GM12878 (cell line): ENCODE data around the gene SEC24D. TPM values are rescaled to one million over a fixed set of nuclear protein-coding genes. Genes with fewer than 3 reads are reported as not detected.

Source experiments
- ATAC-seq: fragments of 200-7000 bp; cut with Tn5 transposase; 3 replicates; pipeline ENCODE4 v1.9.1; 2020; ENCODE audit warnings: mild to moderate bottlenecking, moderate library complexity
- BruUV-seq: library from RNA; stranded (reverse); fragments of 400-500 nt; replicated peaks from 2 replicates; lab custom pipeline; 2021; lab: Mats Ljungman, UMichigan
- CTCF ChIA-PET: fragments of 300-600 bp; sonication (Branson Sonifier 250); formaldehyde crosslinking; extraction: SDS; loops from one replicate; lab custom pipeline; 2021; ENCODE audit warnings: inconsistent platforms; lab: Yijun Ruan, JAX
- POLR2A ChIA-PET: fragments of 350-600 bp; formaldehyde crosslinking; extraction: SDS; loops from one replicate; lab custom pipeline; 2021; ENCODE audit warnings: inconsistent platforms; lab: Charles Lee
- RAD21 ChIA-PET: fragments of 300-600 bp; sonication (Branson Sonifier 250); formaldehyde crosslinking; loops from one replicate; lab custom pipeline; 2023; ENCODE audit warnings: antibody characterized with exemption; ENCODE audit not compliant: unreplicated experiment; lab: Charles Lee
- SMC1A ChIA-PET: fragments of 300-600 bp; sonication (Branson Sonifier 250); formaldehyde crosslinking; loops from one replicate; lab custom pipeline; 2023; ENCODE audit not compliant: unreplicated experiment, uncharacterized antibody; lab: Charles Lee
- DNase-seq: peaks from one replicate; pipeline ENCODE4 v3.0.0-alpha.2; 2011; ENCODE audit warnings: low read depth, low spot score
- FAIRE-seq: peaks from 3 replicates; lab custom pipeline; 2011; peaks lifted over from hg19 to GRCh38; lab: Jason Lieb, UNC
- H2AFZ ChIP-seq: 2 replicates; pipeline ENCODE4 v1.6.0; 2011; ENCODE audit warnings: low read depth, low read length, control low read depth; ENCODE audit not compliant: control insufficient read depth
- H3K27ac ChIP-seq: 2 replicates; pipeline ENCODE4 v1.5.1; 2011; ENCODE audit warnings: control low read depth; ENCODE audit not compliant: control insufficient read depth, insufficient read depth
- H3K27me3 ChIP-seq, 2 experiments: replicated peaks in 1 of 2; 2 replicates each; pipeline versions ENCODE4 v1.6.0 to v1.6.1; 2011; ENCODE audit warnings: low read length in 1 of 2; ENCODE audit not compliant: control insufficient read depth in 2 of 2, insufficient read depth in 2 of 2
- H3K36me3 ChIP-seq, 2 experiments: 2 replicates each; pipeline ENCODE4 v1.5.1; 2011; ENCODE audit warnings: low read length in 1 of 2; ENCODE audit not compliant: control insufficient read depth in 2 of 2, insufficient read depth in 2 of 2
- H3K4me1 ChIP-seq: 2 replicates; pipeline ENCODE4 v1.6.1; 2011; ENCODE audit warnings: mild to moderate bottlenecking, low read length, moderate library complexity, mixed read lengths; ENCODE audit not compliant: control insufficient read depth, insufficient read depth
- H3K4me2 ChIP-seq: 2 replicates; pipeline ENCODE4 v1.6.0; 2011; ENCODE audit warnings: control low read depth; ENCODE audit not compliant: control insufficient read depth, insufficient read depth
- H3K4me3 ChIP-seq: fragments of 200-600 bp; sonication (generic); 2 replicates; pipeline ENCODE4 v1.5.1; 2016
- H3K79me2 ChIP-seq: 2 replicates; pipeline ENCODE4 v1.6.0; 2011; ENCODE audit warnings: low read length; ENCODE audit not compliant: control insufficient read depth, insufficient read depth
- H3K9ac ChIP-seq: 2 replicates; pipeline ENCODE4 v1.8.0; 2011; ENCODE audit warnings: low read length, control low read depth, mixed read lengths; ENCODE audit not compliant: control insufficient read depth, insufficient read depth
- H3K9me3 ChIP-seq: replicated peaks from 3 replicates; pipeline ENCODE4 v1.5.1; 2011; ENCODE audit warnings: mild to moderate bottlenecking, low read length; ENCODE audit not compliant: control insufficient read depth, insufficient read depth
- H4K20me1 ChIP-seq: 2 replicates; pipeline ENCODE4 v1.6.0; 2011; ENCODE audit not compliant: control insufficient read depth, insufficient read depth
- EP300 ChIP-seq, 2 experiments: fragments of 150-350 bp in 1 of 2; IDR thresholded peaks; 2 replicates each; pipeline ENCODE4 v1.6.1; 2011 to 2012; ENCODE audit warnings: low read depth in 2 of 2, low read length in 2 of 2, borderline replicate concordance in 1 of 2, improper control_type of control experiment in 1 of 2, inconsistent platforms in 1 of 2; ENCODE audit not compliant: control insufficient read depth in 1 of 2
- IKZF2 ChIP-seq, 2 experiments: fragments of 450-650 bp; IDR thresholded peaks; 2 replicates each; pipeline ENCODE4 v1.6.1; 2017; ENCODE audit warnings: mild to moderate bottlenecking in 2 of 2, moderate library complexity in 2 of 2
- JUND ChIP-seq: IDR thresholded peaks from 2 replicates; pipeline ENCODE4 v1.6.1; 2012; ENCODE audit warnings: low read depth, mild to moderate bottlenecking, low read length, improper control_type of control experiment, moderate library complexity
- NFYA ChIP-seq: IDR thresholded peaks from 2 replicates; pipeline ENCODE4 v1.6.1; 2011; ENCODE audit warnings: low read depth, mild to moderate bottlenecking, low read length, improper control_type of control experiment, borderline replicate concordance
- NR2C2 ChIP-seq: IDR thresholded peaks from 2 replicates; pipeline ENCODE4 v1.6.1; 2011; ENCODE audit warnings: borderline replicate concordance, low read depth; ENCODE audit not compliant: control insufficient read depth, insufficient read length
- NRF1 ChIP-seq: conservative IDR thresholded peaks from 2 replicates; pipeline ENCODE4 v1.6.1; 2011; ENCODE audit warnings: mild to moderate bottlenecking, low read depth, low read length, improper control_type of control experiment
- RAD51 ChIP-seq: fragments of 450-650 bp; IDR thresholded peaks from 2 replicates; pipeline ENCODE4 v1.6.1; 2016; ENCODE audit warnings: moderate library complexity, mild to moderate bottlenecking, inconsistent platforms
- SIN3A ChIP-seq: IDR thresholded peaks from 2 replicates; pipeline ENCODE4 v1.6.1; 2012; ENCODE audit warnings: low read depth, low read length, improper control_type of control experiment
- SMARCA5 ChIP-seq: fragments of 450-650 bp; IDR thresholded peaks from 2 replicates; pipeline ENCODE4 v1.6.1; 2017; ENCODE audit warnings: mild to moderate bottlenecking
- SPI1 ChIP-seq: IDR thresholded peaks from 2 replicates; pipeline ENCODE4 v1.6.1; 2011; ENCODE audit warnings: low read depth, mild to moderate bottlenecking, low read length, moderate library complexity, borderline replicate concordance; ENCODE audit not compliant: insufficient read depth
- SREBF1 ChIP-seq: IDR thresholded peaks from 2 replicates; pipeline ENCODE4 v1.6.1; 2012; ENCODE audit warnings: mild to moderate bottlenecking, low read length
- SREBF2 ChIP-seq: IDR thresholded peaks from 2 replicates; pipeline ENCODE4 v1.6.1; 2012; ENCODE audit warnings: mild to moderate bottlenecking, low read length
- TBL1XR1 ChIP-seq: IDR thresholded peaks from 2 replicates; pipeline ENCODE4 v1.6.1; 2012; ENCODE audit warnings: low read depth, low read length, improper control_type of control experiment
- WGBS: methylation state at CpG from one replicate; pipeline ENCODE4 v1.1.6; 2016; ENCODE audit warnings: low lambda C conversion rate; ENCODE audit not compliant: insufficient replicate concordance, insufficient coverage; ENCODE audit errors: missing lambda C conversion rate; 5-methylcytosine and 5-hydroxymethylcytosine counted together
- in situ Hi-C: fragments of 300-500 bp; cut with MboI; formaldehyde crosslinking; loops from 9 replicates; pipeline ENCODE4 v1.14.3; 2018; ENCODE audit warnings: mixed read lengths
- intact Hi-C: fragments of 100-400 bp; cut with micrococcal nuclease; formaldehyde crosslinking; loops from one replicate; pipeline ENCODE4 v1.14.2; 2022; ENCODE audit not compliant: unreplicated experiment
- polyA plus RNA-seq, 11 experiments: library from polyadenylated mRNA; depleted of rRNA in 4 of 11; unstranded in 6 of 11; stranded (reverse) in 5 of 11; fragments of >200 nt; fragmentation: Nextera tagmentation in 4 of 11; fragmentation: Illumina TruSeq in 1 of 11; extraction: Ambion mirVana in 4 of 11; extraction: Trizol in 1 of 11; gene quantifications; 1 replicate in 1 of 11; 2 replicates in 10 of 11; pipeline versions ENCODE4 v1.2.1 to v1.2.3, GENCODE V29; 2011 to 2016; ENCODE audit warnings: inconsistent platforms in 2 of 11, missing spikeins in 2 of 11, low read depth in 1 of 11
- total RNA-seq, 4 experiments: library from RNA; depleted of rRNA in 3 of 4; stranded (reverse); fragments of >200 nt in 3 of 4; fragmentation: Illumina TruSeq in 1 of 4; extraction: Trizol in 1 of 4; gene quantifications; 2 replicates each; pipeline versions ENCODE4 v1.2.1 to v1.2.3, GENCODE V29; 2013 to 2021
- TF ChIP-seq, protein P1 (sequence below): fragments of 450-650 bp; IDR thresholded peaks from 2 replicates; pipeline ENCODE4 v1.6.1; 2017; ENCODE audit warnings: borderline replicate concordance

Gene SEC24D
- total and polyA plus RNA-seq, 10 of the 15 experiments (the other 5 are each of a cell fraction or from before 2014, with no cell fraction given) = 12.8 to 61.9 (median 25.6) TPM

DNA sequence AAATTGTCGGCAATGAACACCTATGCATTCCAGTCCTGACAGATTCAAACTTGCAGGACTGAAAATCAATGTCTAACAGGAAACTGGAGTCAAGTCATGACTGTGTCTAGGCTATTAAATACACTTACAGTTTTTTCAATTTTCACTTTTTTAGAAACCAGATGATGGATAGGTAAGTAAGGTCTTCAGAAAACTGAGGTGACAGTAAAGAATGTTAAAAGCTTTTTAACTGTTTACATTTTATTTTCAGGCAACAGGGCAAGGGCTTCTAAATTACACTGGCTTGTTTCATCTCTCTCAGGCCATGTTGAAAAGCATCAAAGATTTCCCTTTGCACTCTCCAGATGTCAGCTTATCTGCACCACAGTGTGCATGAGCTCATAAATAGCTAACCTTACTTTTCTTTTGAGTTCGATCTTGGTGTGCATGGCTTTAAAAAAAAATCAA lies 65.2 kb downstream of the SEC24D start:
- Histone ChIP-seq H4K20me1 (no peaks in the 10 kb centered on the region), H3K79me2 (no peaks in the 10 kb centered on the region), H3K27me3 (no peaks in the 10 kb centered on the region), H3K27ac (no peak overlapping the region), H3K9ac (no peak overlapping the region), H3K4me2 (no peak overlapping the region), H3K36me3 (peaks cover 2 to 18% of the 10 kb centered on the region in 2 experiments), H3K4me1 (no peaks in the 10 kb centered on the region), H3K9me3 (no peaks in the 10 kb centered on the region), H2AFZ (no peak overlapping the region), H3K4me3 (no peak overlapping the region)
- WGBS = 100% methylated on average over 2 of the region's 2 CpGs
- in situ Hi-C loops (loop anchor here (5.0 kb wide), 1 partner anchor 112 kb away; no protein-coding TSS in a partner anchor), intact Hi-C loops (loop anchor here (5.0 to 10.0 kb wide), 2 partner anchors 212 to 514 kb away; no protein-coding TSS in a partner anchor)
- FAIRE-seq (no peak), DNase-seq (no peak), ATAC-seq (no peak)
- ChIA-PET RAD21 (interaction anchor here (0.8 to 1.0 kb wide), 2 partner anchors 12 to 121 kb away, joined by 3 read pairs; no protein-coding TSS in a partner anchor), SMC1A (interaction anchor here (1.2 to 2.5 kb wide), 5 partner anchors 25 to 120 kb away, joined by 3 to 21 read pairs (median 5); no protein-coding TSS in a partner anchor), CTCF (interaction anchor here (0.7 to 9.9 kb wide), 17 partner anchors 11 to 211 kb away, joined by 3 to 121 read pairs (median 5); partner anchors contain the start of gene SYNPO2), POLR2A (no interaction called here)
- BruUV-seq = no TSS peak
- no peak for TF ChIP-seq RAD51
- no peak for TF ChIP-seq SREBF2
- TF ChIP-seq SPI1 = no peak
- TF ChIP-seq NR2C2 = no peak
- TF ChIP-seq TBL1XR1 = no peak
- no peak for TF ChIP-seq IKZF2 (IDR thresholded peaks at IDR 0.05)
- no peak for TF ChIP-seq EP300 (IDR thresholded peaks at IDR 0.05; ENCODE audit: borderline replicate concordance in 1 of 2, control insufficient read depth in 1 of 2, low read depth in 2 of 2, low read length in 2 of 2)
- no peak for TF ChIP-seq NRF1
- TF ChIP-seq SREBF1 = no peak
- TF ChIP-seq NFYA = no peak
- TF ChIP-seq, protein P1, sequence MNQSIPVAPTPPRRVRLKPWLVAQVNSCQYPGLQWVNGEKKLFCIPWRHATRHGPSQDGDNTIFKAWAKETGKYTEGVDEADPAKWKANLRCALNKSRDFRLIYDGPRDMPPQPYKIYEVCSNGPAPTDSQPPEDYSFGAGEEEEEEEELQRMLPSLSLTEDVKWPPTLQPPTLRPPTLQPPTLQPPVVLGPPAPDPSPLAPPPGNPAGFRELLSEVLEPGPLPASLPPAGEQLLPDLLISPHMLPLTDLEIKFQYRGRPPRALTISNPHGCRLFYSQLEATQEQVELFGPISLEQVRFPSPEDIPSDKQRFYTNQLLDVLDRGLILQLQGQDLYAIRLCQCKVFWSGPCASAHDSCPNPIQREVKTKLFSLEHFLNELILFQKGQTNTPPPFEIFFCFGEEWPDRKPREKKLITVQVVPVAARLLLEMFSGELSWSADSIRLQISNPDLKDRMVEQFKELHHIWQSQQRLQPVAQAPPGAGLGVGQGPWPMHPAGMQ = no peak
- TF ChIP-seq SMARCA5 = no peak
- no peak for TF ChIP-seq JUND
- no peak for TF ChIP-seq SIN3A
